ENCODE data around the gene MBOAT2.

MBOAT2 gene

GRCh38 chr2:9030190-9030589 is 26.7 kb upstream of the MBOAT2 start:
- no peak overlapping the region for H3K4me3 ChIP-seq (ENCODE audit: low read length in 2 of 2)
- H3K4me1 ChIP-seq (ENCODE audit: control insufficient read depth in 2 of 2, insufficient read depth in 1 of 2, low read depth in 1 of 2, low read length in 2 of 2) = peaks cover 0 to 2% of the 10 kb centered on the region in 2 donors
- no peaks in the 10 kb centered on the region for H3K9me3 ChIP-seq (replicated peaks in 1 of 2; ENCODE audit: control insufficient read depth in 2 of 2, insufficient read depth in 1 of 2, low read depth in 1 of 2, low read length in 2 of 2)
- no CpG with 5 or more reads among the region's 6 CpGs for WGBS, 2 donors (ENCODE audit: extremely low coverage in 2 of 2, insufficient read length in 2 of 2, insufficient replicate concordance in 1 of 2)
- no peak overlapping the region for H2AK5ac ChIP-seq (ENCODE audit: low read depth, low read length)
- H3K4ac ChIP-seq (ENCODE audit: low read length) = no peak overlapping the region
- H2BK12ac ChIP-seq (ENCODE audit: low read length) = no peak overlapping the region
- no peak overlapping the region for H4K91ac ChIP-seq (ENCODE audit: low read depth, low read length, poor library complexity)
- no peaks in the 10 kb centered on the region for H3K36me3 ChIP-seq (replicated peaks in 1 of 2; ENCODE audit: control insufficient read depth in 2 of 2, insufficient read depth in 2 of 2, low read length in 2 of 2)
- no peak overlapping the region for H3K9ac ChIP-seq (ENCODE audit: low read depth, low read length, poor library complexity)
- no peak overlapping the region for H3K23ac ChIP-seq (ENCODE audit: low read depth, low read length, poor library complexity)
- peaks cover 0 to 5% (median 0%) of the 10 kb centered on the region in 3 experiments for H3K27me3 ChIP-seq (ENCODE audit: control insufficient read depth in 3 of 3, insufficient read depth in 3 of 3, low read depth in 1 of 3, low read length in 3 of 3)
- H2AFZ ChIP-seq (ENCODE audit: low read length) = no peak overlapping the region
- DNase-seq (ENCODE audit: low spot score) = no peak
- H3K4me2 ChIP-seq (ENCODE audit: insufficient read depth, low read length, poor library complexity, severe bottlenecking) = no peak overlapping the region
- H3K14ac ChIP-seq (ENCODE audit: low read length) = no peak overlapping the region
- no peak overlapping the region for H3K18ac ChIP-seq (ENCODE audit: low read length)
- no peak overlapping the region for H3K27ac ChIP-seq (replicated peaks; ENCODE audit: low read length)
- no peak overlapping the region for H4K8ac ChIP-seq (ENCODE audit: low read depth, low read length)
- H3K79me1 ChIP-seq (ENCODE audit: low read depth, low read length) = no peaks in the 10 kb centered on the region
- no peak overlapping the region for H2BK120ac ChIP-seq (ENCODE audit: low read depth, low read length)
- no peak overlapping the region for H2BK15ac ChIP-seq (ENCODE audit: low read length)
- H2BK5ac ChIP-seq (ENCODE audit: low read length) = no peak overlapping the region

DNA sequence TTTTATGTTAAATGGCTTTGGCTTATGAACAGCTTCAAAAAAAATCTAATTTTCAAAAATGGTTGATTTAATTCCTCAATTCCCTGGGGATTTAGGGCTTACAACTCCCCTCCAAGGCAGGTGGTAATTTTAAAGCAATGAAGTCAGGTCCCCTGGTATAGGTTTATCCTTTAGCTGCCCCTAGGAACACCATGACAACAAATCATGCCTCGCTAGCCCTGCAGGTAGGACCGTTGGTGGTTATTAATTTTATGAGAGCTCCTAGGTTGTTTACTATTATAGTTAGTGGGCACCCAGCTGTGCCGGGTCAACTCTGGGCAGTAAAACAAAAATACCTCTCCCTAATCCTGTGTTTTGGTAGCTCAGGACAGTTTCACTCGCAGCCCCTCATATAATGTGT is 26.2 kb upstream of the MBOAT2 start:
- peaks cover 0 to 7% (median 0%) of the 10 kb centered on the region in 3 experiments for H3K27me3 ChIP-seq (ENCODE audit: control insufficient read depth in 3 of 3, insufficient read depth in 3 of 3, low read depth in 1 of 3, low read length in 3 of 3)
- no CpG with 5 or more reads among the region's 4 CpGs for WGBS, 2 donors (ENCODE audit: extremely low coverage in 2 of 2, insufficient read length in 2 of 2, insufficient replicate concordance in 1 of 2)
- no peak overlapping the region for H2BK15ac ChIP-seq (ENCODE audit: low read length)

GRCh38 chr2:9027884-9028283 is 24.4 kb upstream of the MBOAT2 start:
- Histone ChIP-seq H3K4ac (ENCODE audit: low read length) (no peak overlapping the region), H2BK15ac (ENCODE audit: low read length) (no peak overlapping the region)
- no CpG with 5 or more reads among the region's 4 CpGs for WGBS, 2 donors (ENCODE audit: extremely low coverage in 2 of 2, insufficient read length in 2 of 2, insufficient replicate concordance in 1 of 2)

More for the DNA sequence above, 26.2 kb upstream of the MBOAT2 start:
- no peak overlapping the region for H4K8ac ChIP-seq (ENCODE audit: low read depth, low read length)
- no peak overlapping the region for H3K14ac ChIP-seq (ENCODE audit: low read length)
- no peaks in the 10 kb centered on the region for H3K9me3 ChIP-seq (replicated peaks in 1 of 2; ENCODE audit: control insufficient read depth in 2 of 2, insufficient read depth in 1 of 2, low read depth in 1 of 2, low read length in 2 of 2)
- no peaks in the 10 kb centered on the region for H3K36me3 ChIP-seq (replicated peaks in 1 of 2; ENCODE audit: control insufficient read depth in 2 of 2, insufficient read depth in 2 of 2, low read length in 2 of 2)
- no peak overlapping the region for H3K9ac ChIP-seq (ENCODE audit: low read depth, low read length, poor library complexity)
- H3K27ac ChIP-seq (replicated peaks; ENCODE audit: low read length) = no peak overlapping the region
- no peak for DNase-seq (ENCODE audit: low spot score)
- H2AK5ac ChIP-seq (ENCODE audit: low read depth, low read length) = no peak overlapping the region
- no peak overlapping the region for H2BK5ac ChIP-seq (ENCODE audit: low read length)
- peaks cover 0 to 2% of the 10 kb centered on the region in 2 donors for H3K4me1 ChIP-seq (ENCODE audit: control insufficient read depth in 2 of 2, insufficient read depth in 1 of 2, low read depth in 1 of 2, low read length in 2 of 2)
- H2BK120ac ChIP-seq (ENCODE audit: low read depth, low read length) = no peak overlapping the region
- H4K91ac ChIP-seq (ENCODE audit: low read depth, low read length, poor library complexity) = no peak overlapping the region
- no peak overlapping the region for H3K4ac ChIP-seq (ENCODE audit: low read length)
- no peak overlapping the region for H3K18ac ChIP-seq (ENCODE audit: low read length)
- no peak overlapping the region for H3K4me3 ChIP-seq (ENCODE audit: low read length in 2 of 2)
- H2BK12ac ChIP-seq (ENCODE audit: low read length) = no peak overlapping the region
- H3K79me1 ChIP-seq (ENCODE audit: low read depth, low read length) = no peaks in the 10 kb centered on the region
- no peak overlapping the region for H3K23ac ChIP-seq (ENCODE audit: low read depth, low read length, poor library complexity)
- no peak overlapping the region for H2AFZ ChIP-seq (ENCODE audit: low read length)
- no peak overlapping the region for H3K4me2 ChIP-seq (ENCODE audit: insufficient read depth, low read length, poor library complexity, severe bottlenecking)

DNA sequence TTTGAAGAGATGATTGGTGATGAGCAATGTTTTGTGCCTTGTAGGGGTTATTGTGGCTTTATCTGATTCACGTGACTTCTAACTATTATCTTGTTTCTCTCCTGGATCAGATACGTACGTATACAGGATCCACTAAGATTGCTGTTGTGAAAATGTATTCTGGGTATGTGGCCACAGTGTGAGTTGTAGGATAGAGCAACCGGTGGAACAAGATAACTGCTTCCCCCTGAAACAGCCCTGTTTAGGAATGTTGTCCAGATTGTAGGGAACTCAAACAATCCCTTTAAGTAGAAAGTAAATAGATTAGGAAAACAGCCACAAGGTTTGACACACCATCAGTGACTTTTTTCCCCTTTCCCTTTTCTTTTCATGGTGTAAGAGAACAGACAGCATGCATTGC is 22.3 kb upstream of the MBOAT2 start:
- Histone ChIP-seq H3K79me1 (ENCODE audit: low read depth, low read length) (no peaks in the 10 kb centered on the region), H3K36me3 (replicated peaks in 1 of 2; ENCODE audit: control insufficient read depth in 2 of 2, insufficient read depth in 2 of 2, low read length in 2 of 2) (no peaks in the 10 kb centered on the region), H2BK120ac (ENCODE audit: low read depth, low read length) (no peak overlapping the region), H3K4me3 (ENCODE audit: low read length in 2 of 2) (no peak overlapping the region), H3K4me1 (ENCODE audit: control insufficient read depth in 2 of 2, insufficient read depth in 1 of 2, low read depth in 1 of 2, low read length in 2 of 2) (no peaks in the 10 kb centered on the region), H3K9ac (ENCODE audit: low read depth, low read length, poor library complexity) (no peak overlapping the region), H3K14ac (ENCODE audit: low read length) (no peak overlapping the region), H2BK12ac (ENCODE audit: low read length) (no peak overlapping the region), H3K18ac (ENCODE audit: low read length) (no peak overlapping the region), H3K9me3 (replicated peaks in 1 of 2; ENCODE audit: control insufficient read depth in 2 of 2, insufficient read depth in 1 of 2, low read depth in 1 of 2, low read length in 2 of 2) (no peaks in the 10 kb centered on the region), H4K91ac (ENCODE audit: low read depth, low read length, poor library complexity) (no peak overlapping the region), H2AFZ (ENCODE audit: low read length) (no peak overlapping the region), H3K27ac (replicated peaks; ENCODE audit: low read length) (no peak overlapping the region), H2AK5ac (ENCODE audit: low read depth, low read length) (no peak overlapping the region), H2BK15ac (ENCODE audit: low read length) (no peak overlapping the region), H3K4ac (ENCODE audit: low read length) (no peak overlapping the region), H3K23ac (ENCODE audit: low read depth, low read length, poor library complexity) (no peak overlapping the region), H4K8ac (ENCODE audit: low read depth, low read length) (no peak overlapping the region), H3K4me2 (ENCODE audit: insufficient read depth, low read length, poor library complexity, severe bottlenecking) (no peak overlapping the region), H2BK5ac (ENCODE audit: low read length) (no peak overlapping the region), H3K27me3 (ENCODE audit: control insufficient read depth in 3 of 3, insufficient read depth in 3 of 3, low read depth in 1 of 3, low read length in 3 of 3) (peaks cover 0 to 7% (median 0%) of the 10 kb centered on the region in 3 experiments)
- WGBS, 2 donors (ENCODE audit: extremely low coverage in 2 of 2, insufficient read length in 2 of 2, insufficient replicate concordance in 1 of 2) = no CpG with 5 or more reads among the region's 4 CpGs
- no peak for DNase-seq (ENCODE audit: low spot score)

More at GRCh38 chr2:9027884-9028283, 24.4 kb upstream of the MBOAT2 start:
- Histone ChIP-seq H2BK120ac (ENCODE audit: low read depth, low read length) (no peak overlapping the region), H3K4me1 (ENCODE audit: control insufficient read depth in 2 of 2, insufficient read depth in 1 of 2, low read depth in 1 of 2, low read length in 2 of 2) (no peaks in the 10 kb centered on the region), H3K9me3 (replicated peaks in 1 of 2; ENCODE audit: control insufficient read depth in 2 of 2, insufficient read depth in 1 of 2, low read depth in 1 of 2, low read length in 2 of 2) (no peaks in the 10 kb centered on the region), H3K27ac (replicated peaks; ENCODE audit: low read length) (no peak overlapping the region), H2AK5ac (ENCODE audit: low read depth, low read length) (no peak overlapping the region), H3K23ac (ENCODE audit: low read depth, low read length, poor library complexity) (no peak overlapping the region), H3K4me2 (ENCODE audit: insufficient read depth, low read length, poor library complexity, severe bottlenecking) (no peak overlapping the region), H3K4me3 (ENCODE audit: low read length in 2 of 2) (no peak overlapping the region), H3K36me3 (replicated peaks in 1 of 2; ENCODE audit: control insufficient read depth in 2 of 2, insufficient read depth in 2 of 2, low read length in 2 of 2) (no peaks in the 10 kb centered on the region), H4K91ac (ENCODE audit: low read depth, low read length, poor library complexity) (no peak overlapping the region), H2BK12ac (ENCODE audit: low read length) (no peak overlapping the region), H4K8ac (ENCODE audit: low read depth, low read length) (no peak overlapping the region), H2BK5ac (ENCODE audit: low read length) (no peak overlapping the region), H3K79me1 (ENCODE audit: low read depth, low read length) (no peaks in the 10 kb centered on the region), H3K14ac (ENCODE audit: low read length) (no peak overlapping the region), H3K18ac (ENCODE audit: low read length) (no peak overlapping the region), H2AFZ (ENCODE audit: low read length) (no peak overlapping the region), H3K9ac (ENCODE audit: low read depth, low read length, poor library complexity) (no peak overlapping the region), H3K27me3 (ENCODE audit: control insufficient read depth in 3 of 3, insufficient read depth in 3 of 3, low read depth in 1 of 3, low read length in 3 of 3) (peaks cover 0 to 7% (median 0%) of the 10 kb centered on the region in 3 experiments)
- no peak for DNase-seq (ENCODE audit: low spot score)

Data from neuronal stem cell (in vitro differentiated cells).